ENCODE data around the gene CD300LF.

DNA sequence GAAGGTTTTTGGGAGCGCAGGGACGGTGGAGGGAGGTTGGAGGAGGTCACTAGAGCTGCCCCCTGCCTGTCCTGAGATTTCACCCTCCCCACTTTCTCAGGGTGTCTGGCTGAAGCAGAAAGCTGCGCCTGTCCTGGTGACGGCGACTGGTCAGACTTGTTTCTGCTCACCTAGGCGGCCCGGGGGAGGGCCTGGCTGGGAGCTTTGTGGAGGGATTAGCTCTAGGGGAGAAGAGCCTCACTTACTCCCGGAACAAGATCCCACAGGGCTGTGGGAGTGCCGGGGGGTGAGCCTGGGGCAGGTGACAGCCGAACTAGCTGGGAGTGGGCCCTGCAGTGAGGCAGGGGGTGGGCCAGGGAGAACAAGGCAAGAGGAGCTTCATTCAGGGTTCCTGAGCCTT, 47.2 kb upstream of the CD300LF start:
- TF ChIP-seq EZH2 (IDR thresholded peaks at IDR 0.05; ENCODE audit: borderline replicate concordance, insufficient read depth, low read depth, low read length, poor library complexity, severe bottlenecking): no peak
- TF ChIP-seq, protein P1, sequence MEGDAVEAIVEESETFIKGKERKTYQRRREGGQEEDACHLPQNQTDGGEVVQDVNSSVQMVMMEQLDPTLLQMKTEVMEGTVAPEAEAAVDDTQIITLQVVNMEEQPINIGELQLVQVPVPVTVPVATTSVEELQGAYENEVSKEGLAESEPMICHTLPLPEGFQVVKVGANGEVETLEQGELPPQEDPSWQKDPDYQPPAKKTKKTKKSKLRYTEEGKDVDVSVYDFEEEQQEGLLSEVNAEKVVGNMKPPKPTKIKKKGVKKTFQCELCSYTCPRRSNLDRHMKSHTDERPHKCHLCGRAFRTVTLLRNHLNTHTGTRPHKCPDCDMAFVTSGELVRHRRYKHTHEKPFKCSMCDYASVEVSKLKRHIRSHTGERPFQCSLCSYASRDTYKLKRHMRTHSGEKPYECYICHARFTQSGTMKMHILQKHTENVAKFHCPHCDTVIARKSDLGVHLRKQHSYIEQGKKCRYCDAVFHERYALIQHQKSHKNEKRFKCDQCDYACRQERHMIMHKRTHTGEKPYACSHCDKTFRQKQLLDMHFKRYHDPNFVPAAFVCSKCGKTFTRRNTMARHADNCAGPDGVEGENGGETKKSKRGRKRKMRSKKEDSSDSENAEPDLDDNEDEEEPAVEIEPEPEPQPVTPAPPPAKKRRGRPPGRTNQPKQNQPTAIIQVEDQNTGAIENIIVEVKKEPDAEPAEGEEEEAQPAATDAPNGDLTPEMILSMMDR (IDR thresholded peaks at IDR 0.05): no peak

Data from B cell (primary cell).